Stimulated activated CD8-positive, alpha-beta memory T cell treated with anti-CD3 and anti-CD28 coated beads, Interleukin-12 subunit alpha, Interleukin-12 subunit beta, amount 100 ng/mL, for 24 hours (primary cell): ENCODE data around the gene DCAF7.
A peak's percentile ranks its signal among the peaks of the same experiment; 100 is the strongest.

Source experiments
- DNase-seq: peaks from one replicate; pipeline ENCODE4 v3.0.0-alpha.2; 2020; ENCODE audit errors: extremely low read depth

DCAF7 gene

DNA sequence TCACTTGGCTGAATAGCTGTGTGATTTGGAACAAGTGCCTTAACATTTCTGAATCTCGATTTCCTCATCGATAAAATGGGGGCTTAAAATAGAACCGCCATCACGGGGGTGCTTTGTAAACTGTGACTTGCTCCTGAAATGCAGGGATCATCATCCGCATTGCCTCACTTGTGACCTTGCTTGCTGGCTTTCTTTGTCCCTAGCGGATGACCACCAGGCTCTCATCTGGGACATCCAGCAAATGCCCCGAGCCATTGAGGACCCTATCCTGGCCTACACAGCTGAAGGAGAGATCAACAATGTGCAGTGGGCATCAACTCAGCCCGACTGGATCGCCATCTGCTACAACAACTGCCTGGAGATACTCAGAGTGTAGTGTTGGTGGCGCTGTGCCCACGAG lies 38.5 kb downstream of the DCAF7 start:
- DNase-seq, result no peak

DNA sequence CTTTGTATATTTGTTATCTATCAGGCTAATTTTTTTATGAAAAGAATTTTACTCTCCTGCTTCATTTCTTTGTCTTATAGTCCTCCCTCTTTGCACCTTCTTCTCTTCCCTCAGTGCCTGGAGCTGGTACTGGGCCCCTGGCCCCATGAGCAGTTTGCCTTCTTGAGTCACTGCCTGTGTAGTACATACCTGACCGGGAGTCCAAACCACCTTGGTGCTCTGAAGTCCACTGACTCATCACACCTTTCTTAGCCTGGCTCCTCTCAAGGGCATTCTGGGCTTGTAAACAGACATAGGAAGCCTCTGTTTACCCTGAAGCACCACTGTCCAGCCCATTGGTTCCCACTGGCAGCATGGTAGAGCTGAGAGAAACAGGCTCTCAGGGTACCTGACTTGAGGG lies 39.4 kb downstream of the DCAF7 start:
- no peak for DNase-seq

DNA sequence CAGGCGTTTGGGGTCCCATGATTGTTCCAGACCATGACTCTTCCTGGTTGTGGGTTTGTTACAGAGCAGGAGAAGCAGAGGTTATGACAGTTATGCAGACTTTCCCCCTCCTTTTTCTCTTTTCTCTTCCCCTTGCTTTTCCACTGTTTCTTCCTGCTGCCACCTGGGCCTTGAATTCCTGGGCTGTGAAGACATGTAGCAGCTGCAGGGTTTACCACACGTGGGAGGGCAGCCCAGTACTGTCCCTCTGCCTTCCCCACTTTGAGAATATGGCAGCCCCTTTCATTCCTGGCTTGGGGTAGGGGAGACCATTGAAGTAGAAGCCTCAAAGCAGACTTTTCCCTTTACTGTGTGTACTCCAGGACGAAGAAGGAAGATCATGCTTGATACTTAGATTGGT lies 42.5 kb downstream of the DCAF7 start:
- no peak for DNase-seq

DNA sequence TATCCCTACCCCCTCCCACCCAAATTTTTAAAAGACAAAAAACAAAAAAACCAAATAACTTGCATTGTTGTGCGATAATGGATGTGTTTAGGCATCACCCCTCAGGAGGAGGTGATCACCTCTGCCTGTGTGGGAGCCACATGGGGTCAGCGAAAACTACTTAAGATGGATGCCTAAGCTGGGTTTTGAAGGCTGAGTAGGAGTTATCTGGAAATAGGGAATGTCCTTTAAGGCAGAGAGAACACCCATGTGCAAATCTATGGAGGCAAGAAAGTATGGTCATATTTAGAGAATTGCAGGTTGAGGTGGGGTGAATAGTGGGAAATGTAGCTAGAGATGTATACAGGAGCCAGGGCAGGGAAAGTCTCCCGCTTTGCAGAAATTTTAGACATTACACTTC lies 44.9 kb downstream of the DCAF7 start:
- no peak for DNase-seq

DNA sequence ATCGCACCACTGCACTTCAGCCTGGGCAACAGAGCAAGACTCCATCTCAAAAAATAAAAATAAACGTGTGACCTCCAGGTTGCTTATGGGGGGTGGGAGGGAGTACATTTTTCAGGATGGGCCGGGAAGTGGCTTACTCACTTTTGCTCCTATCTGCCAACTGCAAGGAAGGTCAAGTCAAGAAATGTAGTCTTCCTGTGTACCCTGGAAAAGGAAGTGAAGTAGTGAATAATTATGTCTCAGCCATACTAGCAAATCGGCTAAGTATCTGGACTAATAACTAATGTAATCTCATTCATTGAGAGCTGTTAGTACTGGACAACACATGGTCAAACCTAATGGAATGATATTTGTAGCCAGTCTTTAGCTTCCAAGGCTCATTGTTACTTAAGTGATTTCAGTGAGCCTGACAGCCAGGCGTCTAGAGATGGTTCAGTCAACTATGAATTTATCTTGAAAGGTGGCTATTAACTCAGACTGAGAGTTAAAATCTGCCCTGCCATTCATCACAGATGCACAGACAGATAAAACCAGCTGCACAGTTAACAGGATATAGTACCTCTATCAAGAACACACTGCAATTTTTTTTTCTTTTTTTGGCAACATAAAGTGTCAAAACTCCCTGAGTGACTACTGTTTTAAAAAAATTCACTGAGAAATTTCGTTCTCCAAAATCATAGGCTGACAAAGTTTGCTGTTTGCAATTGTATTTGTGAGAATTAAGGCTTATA lies 46.7 kb downstream of the DCAF7 start:
- DNase-seq, result no peak

DNA sequence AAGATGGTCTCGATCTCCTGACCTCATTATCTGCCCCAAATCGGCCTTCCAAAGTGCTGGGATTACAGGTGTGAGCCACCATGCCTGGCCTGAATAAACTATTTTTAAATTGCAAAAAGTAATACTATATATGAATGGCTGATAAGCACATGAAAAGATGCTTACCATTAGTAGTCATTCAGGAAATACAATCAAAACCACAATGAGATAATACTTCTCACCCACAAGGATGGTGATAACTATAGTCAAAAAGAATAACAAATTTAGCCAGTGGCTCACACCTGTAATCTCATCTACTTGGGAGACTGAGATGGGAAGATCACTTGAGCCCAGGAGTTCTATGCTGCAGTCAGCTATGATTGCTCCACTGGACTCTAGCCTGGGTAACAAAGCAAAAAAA lies 48.0 kb downstream of the DCAF7 start:
- DNase-seq, result no peak

DNA sequence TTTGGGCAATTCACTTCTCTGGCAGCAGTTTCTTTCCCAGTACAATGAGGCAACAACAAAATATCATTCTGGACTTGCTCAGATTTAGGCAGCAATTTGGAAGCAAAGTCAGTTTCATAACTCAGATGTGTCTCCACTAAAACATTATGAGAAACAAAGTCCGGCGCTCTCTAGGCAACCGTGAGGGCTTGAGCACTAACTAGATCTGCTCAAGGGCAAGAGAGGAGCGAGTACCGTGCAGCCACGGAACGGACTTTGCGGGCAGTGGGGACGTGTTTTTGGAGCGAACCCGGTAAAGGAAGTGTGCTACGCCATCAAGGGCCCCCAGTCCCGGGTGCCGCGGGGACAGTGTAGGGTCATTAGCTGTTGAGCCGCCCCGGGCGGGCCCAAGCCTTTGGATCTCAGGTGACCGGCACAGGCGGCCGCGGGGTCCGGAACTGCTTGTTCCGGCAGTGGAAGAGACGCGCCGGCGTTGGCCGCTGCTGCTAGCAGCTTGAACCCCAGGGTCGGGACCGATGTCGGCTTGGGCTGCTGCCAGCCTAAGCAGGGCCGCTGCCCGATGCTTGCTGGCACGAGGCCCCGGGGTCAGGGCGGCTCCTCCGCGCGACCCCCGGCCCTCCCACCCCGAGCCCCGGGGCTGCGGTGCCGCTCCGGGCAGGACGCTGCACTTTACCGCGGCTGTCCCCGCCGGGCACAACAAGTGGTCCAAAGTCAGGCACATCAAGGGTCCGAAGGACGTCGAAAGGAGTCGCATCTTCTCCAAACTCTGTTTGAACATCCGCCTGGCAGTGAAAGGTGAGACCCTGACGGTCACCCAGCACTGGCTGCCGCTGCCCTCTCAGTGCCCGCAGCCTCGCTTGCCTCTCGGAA lies 50.5 kb downstream of the DCAF7 start, which contains the start of gene TACO1:
Gene TACO1, plus strand, starts transcription at position 327 of the 870 bp plus-strand sequence. Its CDS starts 189 bp downstream, at position 516.
- DNase-seq, result peak; percentile 49

DNA sequence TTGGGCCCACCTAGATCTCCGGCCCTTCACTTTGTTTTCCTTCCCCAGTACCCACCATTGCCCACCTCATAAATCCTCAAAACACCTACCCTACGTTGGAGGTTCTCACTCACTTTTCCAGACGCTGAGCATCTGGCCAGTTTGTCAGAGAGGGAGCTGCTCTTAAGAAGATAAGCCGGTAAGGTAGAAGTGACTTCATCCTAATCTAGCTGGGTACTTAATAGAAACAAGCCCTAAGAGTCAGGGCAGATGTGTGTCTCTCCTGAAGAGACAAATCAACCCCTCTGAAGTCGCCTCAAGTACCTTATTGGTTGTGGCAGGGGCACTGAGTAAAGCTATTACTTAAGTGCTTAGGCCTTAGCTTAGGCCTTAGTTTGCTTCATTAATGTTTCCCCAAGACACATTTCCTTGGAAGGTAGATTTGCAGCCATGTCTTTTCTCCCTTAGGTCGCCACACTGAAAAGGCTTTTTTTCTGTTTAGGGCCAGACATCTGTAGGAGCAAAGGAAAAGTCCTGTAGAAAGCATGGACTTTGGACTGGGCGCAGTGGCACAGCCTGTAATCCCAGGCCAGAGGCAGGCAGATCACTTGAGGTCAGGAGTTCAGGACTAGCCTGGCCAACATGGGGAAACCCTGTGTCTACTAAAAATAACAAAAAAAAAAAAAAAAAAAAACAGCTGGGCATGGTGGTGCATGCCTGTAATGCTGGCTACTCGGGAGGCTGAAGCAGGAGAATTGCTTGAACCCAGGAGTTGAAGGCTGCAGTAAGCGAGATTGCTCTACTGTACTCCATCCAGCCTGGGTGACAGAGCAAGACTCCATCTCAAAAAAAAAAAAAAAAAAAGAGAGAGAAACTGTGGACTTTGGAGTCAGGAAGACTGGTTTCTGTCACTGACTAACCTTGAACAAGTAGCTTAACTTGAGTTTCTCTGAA lies 51.4 kb downstream of the DCAF7 start:
- DNase-seq, result no peak

DNA sequence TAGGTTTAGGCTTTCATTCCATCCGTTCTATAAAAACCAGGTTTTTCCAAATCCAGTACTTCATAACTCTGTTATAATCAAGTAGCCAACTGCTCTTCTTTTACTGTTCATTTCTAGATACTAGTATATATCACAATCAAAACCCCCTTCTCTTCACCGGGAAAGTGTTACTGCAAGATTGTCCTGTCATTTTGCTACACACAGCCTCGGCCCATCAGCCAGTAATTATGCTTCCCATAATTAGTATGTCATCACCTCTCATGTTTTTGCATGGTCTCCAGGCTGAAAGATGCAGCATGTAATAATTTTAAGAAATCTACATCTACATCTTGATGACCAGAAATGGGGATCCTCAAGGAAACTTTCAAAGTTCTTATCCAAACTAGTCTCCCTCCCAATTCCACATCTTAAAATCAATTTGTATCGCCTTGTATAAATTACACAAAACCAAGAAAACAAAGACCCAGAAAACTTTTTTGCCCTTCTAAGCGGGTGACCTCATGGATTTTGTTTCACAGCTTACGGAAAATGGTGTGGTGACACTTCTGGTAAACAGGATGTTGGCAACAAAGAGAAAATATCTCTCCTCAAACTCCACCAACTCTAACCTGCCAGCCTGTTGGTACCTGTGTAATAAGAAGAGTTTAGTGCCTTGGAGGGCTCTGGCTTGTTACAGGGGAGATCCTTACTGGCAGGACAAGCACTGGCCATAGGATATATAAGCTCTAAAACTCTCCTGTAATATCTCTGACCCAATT lies 59.7 kb downstream of the DCAF7 start:
- no peak for DNase-seq

DNA sequence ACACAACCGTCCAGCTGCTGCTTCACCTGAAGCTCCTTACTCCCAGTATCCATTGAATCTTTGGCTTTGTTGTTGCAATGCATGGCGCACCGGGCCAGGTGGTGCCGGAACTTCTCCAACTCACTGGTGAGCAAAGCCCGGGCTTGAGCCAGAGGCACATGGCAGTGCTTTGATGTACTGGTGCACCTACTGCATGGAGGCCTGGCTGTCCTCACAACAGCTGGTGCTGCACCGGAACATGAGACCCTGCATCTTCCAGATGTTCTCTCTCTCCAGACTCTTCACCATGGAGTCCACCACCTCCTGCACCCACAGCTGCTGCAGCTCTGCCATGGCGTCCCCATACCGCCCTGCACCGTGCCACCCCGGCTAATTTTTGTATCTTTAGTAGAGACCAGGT lies 60.6 kb downstream of the DCAF7 start:
- DNase-seq, result no peak

DNA sequence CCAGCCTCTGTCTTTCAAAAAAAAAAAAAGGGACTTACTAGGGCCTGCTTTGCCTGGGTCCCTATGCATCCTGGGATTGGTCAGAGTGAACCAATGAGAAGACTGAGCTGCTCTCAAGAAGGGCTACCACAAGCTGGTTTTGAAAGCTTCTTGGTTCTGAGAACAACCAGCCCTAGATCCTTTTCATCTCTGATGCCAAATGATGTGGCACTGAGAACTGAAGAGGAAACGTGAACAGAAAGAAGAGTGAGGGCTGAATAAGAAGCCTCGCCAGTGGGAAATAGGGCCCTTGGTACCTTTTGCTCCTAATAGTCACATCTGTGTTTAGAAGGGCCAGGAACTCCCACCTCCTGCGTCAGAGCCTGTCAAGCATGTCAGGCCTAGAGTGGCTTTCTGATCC lies 61.1 kb downstream of the DCAF7 start:
- no peak for DNase-seq

DNA sequence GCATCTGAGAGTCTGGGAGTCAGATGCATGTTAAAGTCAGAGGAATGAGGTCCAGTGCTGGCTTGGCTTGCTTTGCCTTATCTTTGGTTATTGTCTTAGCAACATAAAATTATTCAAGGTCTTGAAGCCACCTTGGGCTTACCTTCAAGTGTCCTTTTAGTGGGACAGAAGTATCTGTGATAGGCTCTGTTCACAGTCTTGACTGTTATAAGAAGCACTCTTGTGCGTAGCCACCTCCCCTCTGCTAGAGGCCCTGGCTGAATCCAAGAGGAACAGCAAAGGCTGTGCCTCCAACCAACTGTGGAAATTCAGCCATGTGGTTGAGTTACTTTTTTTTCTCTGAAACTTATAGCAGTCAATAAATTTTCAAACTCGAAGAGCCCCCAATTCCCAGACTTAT lies 63.4 kb downstream of the DCAF7 start:
- DNase-seq, result no peak

DNA sequence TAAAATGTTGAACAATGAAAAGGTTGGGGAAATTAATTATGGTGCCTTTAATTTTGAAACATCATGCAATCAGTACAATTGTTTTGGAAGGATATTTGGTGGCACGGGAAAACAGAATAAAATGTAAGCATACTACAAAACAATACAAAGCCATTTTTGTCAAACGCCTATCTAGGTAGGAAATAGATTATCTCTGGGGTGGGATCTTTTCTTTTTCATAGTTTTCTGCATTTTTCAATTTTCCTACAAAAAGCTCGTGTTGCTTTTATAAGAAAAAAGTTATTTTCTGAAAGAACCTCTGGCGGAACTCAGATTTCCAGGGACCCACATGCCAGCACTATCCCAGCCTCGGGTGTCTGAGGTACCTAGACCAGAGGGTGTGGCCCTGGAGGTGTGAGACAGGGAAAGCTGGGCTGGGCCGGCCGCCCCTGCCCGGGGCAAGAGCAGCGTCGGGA lies 71.0 kb downstream of the DCAF7 start:
- no peak for DNase-seq

DNA sequence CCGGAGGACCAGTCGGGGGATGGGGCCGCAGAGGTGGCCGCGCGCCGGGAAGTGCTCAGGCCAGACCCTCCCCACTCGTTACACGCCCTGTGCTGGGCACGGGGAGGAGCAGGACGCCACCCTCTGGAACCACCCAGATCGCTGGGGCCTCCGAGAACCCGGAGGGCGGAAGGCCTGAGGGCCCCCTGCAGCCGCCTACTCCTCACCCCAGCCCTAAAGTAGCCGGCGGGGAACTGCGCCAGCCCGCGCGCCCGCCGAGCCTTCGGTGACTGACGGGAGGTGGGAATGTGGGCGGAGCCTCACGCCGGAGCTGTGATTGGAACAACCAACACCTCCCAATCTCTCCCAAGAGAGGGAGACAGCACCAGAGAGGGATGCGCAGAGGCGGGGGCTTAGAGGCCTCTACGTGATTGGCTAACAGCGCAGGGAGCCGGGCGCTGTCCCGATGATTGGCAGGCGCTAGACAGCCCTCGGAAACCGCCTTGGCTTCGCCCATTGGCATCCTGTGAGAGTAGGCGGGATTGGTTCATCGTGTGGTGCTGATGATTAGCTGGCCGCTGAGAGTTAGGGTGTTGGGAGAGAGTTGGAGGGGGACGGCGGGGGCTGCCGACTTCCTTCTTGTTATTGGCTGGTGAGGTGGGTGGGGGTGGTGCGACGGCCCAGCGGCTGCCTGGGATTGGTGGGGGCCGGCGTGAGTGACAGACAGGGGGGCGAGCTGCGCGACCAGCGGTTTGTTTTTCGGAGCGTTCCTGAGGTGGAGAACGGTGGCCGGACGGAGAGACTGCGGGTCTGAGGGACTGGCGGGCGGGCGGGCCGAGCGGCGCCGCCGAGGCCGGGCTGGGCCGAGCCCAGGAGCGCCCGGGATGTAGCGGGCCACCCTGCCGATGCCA lies 71.7 kb downstream of the DCAF7 start, which contains the start of gene MAP3K3:
Gene MAP3K3, plus strand, starts transcription at position 734 of the 890 bp plus-strand sequence. CDS start 343 bp downstream, outside the sequence.
- peak; percentile 95 for DNase-seq

DNA sequence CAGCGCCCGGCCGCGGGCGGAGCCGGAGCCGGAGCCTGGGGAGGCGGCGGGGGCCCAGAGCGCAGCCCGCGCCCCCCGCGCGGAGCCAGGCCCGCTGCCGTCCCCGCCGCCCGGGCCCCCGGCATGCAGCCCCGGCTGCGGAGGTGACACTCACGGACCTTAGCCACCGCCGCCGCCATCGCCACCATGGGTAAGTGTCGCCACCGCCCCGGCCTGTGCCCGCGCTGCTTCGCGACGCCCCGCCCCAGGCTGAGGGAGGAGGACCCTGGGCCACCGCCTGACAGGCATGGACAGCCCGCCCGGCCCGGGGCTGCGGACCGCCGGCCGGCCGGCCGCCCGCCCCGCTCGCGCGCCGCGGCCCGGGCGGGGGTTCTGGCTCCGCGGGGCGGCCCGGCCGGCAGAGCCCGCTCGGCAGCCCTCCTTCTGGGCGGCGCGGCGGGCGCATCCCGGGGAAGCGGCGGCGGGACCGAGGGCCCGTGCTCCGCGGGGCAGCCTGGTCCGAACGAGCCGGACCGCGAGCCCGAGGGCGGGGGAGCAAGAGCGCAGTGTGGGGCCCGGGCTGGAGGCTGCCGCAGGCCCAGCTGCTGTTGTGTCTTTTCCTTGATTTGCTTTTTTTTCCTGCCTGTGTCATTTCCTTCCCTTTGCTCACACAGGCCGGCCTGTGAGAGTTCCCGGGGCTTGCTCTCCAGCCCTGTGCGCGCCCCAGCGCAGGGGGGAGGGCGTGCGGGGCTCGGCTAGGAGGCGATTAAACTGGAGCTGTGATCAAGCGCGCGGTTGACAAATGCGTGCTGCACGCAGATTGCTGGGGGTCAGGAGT lies 72.5 kb downstream of the DCAF7 start:
- DNase-seq, result peak; percentile 30

DNA sequence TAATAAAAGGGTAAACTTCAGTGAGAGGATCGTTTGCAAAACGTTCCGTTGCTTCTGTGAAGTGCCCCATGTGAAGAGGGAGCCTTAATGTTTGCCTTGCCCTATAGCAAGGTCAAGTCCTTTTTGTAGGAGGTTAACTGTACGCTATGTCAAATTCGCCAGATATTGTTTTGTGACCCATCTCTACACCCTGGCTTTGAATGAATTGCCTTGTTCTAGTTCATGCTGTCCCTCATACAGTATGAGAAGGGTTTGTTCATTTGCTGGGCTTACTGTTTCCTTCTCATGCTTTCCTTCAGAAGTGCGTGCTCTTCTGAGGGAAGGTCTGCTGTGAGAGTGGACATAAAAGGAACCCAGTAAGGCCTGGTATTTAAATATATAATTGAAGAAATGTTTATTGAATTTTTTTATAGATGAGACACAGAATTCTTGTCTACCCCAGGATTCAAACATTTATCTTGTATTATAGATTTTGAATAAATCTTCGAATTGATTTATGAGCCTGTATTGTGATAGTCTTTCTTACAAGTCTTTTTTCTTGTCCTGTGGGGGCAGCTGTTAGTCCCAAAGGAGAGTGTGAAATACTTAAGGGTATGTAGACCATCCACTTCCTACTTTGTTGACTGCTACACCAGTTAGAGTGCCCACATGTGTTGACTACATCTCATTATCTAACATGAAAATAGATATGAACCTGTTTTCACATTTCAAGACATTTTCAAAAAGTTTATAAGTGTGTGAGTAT lies 73.7 kb downstream of the DCAF7 start:
- no peak for DNase-seq

DNA sequence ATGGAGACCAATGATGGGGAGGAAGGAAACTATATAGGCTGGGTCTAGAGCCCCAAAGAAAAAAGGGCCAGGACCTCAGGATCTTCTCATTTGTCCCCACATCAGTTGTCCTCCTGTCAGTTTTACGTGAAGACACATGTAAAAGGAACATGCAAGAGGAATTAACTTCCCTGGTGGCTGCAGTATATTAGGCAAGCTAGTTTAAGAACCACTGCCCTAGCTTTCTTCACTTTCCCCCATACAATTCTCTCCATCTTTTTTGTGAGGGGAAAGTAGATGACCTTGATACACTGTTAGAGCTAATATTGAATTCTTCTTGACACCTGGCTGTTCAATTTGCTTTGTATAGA lies 74.2 kb downstream of the DCAF7 start:
- no peak for DNase-seq

DNA sequence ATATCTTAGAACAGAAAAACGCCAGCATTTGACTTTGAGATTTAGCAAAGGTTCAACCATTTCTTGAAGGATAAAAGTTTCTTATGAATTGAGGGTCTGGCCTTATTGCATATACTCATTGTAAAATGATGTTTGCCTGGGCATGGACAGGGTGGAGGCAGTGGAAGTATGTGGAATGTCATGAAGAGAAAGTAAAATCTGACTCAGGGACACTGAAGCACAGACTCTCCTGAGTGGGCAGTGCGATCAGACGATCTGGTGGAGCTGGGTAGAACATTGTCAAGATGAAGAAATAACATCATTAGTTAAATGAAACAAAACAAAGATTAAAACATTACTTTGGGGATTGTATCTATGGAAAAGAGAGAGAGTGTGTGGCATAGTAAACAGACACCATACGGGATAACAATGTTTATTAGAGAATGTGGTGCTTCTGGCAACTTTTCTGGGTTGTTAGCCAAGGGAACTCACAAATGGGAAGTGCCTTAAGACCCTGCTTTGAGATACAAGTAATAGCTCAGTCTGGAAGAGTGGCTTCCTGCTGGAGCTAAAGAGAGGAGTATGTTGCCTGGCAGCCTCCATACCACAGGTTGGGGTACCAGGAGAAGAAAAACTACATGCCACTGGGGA lies 76.4 kb downstream of the DCAF7 start:
- DNase-seq, result no peak
